ENCODE data around the gene PLA2G4E. TPM values are rescaled to one million over a fixed set of nuclear protein-coding genes. Genes with fewer than 3 reads are reported as not detected.
A peak's percentile ranks its signal among the peaks of the same experiment; 100 is the strongest.

PLA2G4E gene
- total and polyA plus RNA-seq, 8 donors, result 0.06 to 1.2 (median 0.09) TPM

GRCh38 chr15:41967506-41968206, 53.2 kb downstream of the PLA2G4E start:
- DNase-seq, result peak in 2 of 4 donors; percentile 39 to 71
- Histone ChIP-seq H3K4me1 (peaks cover 22 to 67% of the 10 kb centered on the region in 2 donors), H3K36me3 (no peaks in the 10 kb centered on the region), H3K27me3 (no peaks in the 10 kb centered on the region), H3K27ac (peak overlapping the region; percentile 49 to 91), H3K9me3 (no peaks in the 10 kb centered on the region), H3K4me3 (peak overlapping the region in 1 of 2 donors; percentile 1)
- TF ChIP-seq, protein P1, sequence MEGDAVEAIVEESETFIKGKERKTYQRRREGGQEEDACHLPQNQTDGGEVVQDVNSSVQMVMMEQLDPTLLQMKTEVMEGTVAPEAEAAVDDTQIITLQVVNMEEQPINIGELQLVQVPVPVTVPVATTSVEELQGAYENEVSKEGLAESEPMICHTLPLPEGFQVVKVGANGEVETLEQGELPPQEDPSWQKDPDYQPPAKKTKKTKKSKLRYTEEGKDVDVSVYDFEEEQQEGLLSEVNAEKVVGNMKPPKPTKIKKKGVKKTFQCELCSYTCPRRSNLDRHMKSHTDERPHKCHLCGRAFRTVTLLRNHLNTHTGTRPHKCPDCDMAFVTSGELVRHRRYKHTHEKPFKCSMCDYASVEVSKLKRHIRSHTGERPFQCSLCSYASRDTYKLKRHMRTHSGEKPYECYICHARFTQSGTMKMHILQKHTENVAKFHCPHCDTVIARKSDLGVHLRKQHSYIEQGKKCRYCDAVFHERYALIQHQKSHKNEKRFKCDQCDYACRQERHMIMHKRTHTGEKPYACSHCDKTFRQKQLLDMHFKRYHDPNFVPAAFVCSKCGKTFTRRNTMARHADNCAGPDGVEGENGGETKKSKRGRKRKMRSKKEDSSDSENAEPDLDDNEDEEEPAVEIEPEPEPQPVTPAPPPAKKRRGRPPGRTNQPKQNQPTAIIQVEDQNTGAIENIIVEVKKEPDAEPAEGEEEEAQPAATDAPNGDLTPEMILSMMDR (IDR thresholded peaks at IDR 0.05), result no peak
- intact Hi-C loops (cut with DNase I), result no loop called here
- ATAC-seq, result peak; percentile 9

DNA sequence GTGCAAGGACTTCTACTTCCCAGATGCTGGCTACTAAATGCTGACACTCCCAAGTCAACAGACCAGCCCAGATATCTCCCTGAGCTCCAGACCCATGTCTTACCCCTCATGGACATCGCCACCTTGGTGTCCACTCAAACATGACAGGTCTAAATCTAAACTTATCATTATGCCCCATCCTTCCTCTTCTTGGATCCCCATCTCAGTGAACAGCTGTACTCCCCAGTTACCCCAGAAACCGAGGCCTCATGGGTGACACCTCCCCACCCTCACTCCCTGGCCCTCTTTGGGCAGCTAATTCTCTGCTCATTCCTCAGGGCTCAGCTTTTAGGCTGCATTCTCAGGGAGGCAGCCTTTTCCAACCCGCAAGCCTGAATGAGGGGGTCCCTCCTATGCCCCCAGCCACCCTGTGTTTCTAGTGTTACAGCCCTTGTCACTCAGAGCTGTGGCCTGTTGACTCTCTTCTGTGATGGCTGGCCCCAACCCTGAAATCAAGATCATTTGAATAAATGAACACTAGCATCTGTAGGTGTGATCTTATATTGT, 53.8 kb downstream of the PLA2G4E start:
- Histone ChIP-seq H3K27ac (peak overlapping the region; percentile 49 to 91), H3K4me1 (peaks cover 22 to 68% of the 10 kb centered on the region in 2 donors), H3K36me3 (no peaks in the 10 kb centered on the region), H3K9me3 (no peaks in the 10 kb centered on the region), H3K4me3 (no peak overlapping the region), H3K27me3 (no peaks in the 10 kb centered on the region)
- intact Hi-C loops (cut with DNase I), result no loop called here
- TF ChIP-seq, protein P1 (IDR thresholded peaks at IDR 0.05), result no peak
- no peak for DNase-seq
- ATAC-seq, result no peak

- peak overlapping the region in 1 of 2 donors; percentile 91 for H3K27ac ChIP-seq
- intact Hi-C loops (cut with DNase I), result no loop called here
- no peak overlapping the region for H3K4me3 ChIP-seq
- no peaks in the 10 kb centered on the region for H3K36me3 ChIP-seq
- no peaks in the 10 kb centered on the region for H3K9me3 ChIP-seq
- no peak for ATAC-seq
- peaks cover 22 to 72% of the 10 kb centered on the region in 2 donors for H3K4me1 ChIP-seq
- TF ChIP-seq, protein P1 (IDR thresholded peaks at IDR 0.05), result no peak
- no peaks in the 10 kb centered on the region for H3K27me3 ChIP-seq
- DNase-seq, result no peak
These were observed 54.4 kb downstream of the PLA2G4E start for GRCh38 chr15:41966414-41966812.

- no peaks in the 10 kb centered on the region for H3K9me3 ChIP-seq
- H3K36me3 ChIP-seq, result no peaks in the 10 kb centered on the region
- H3K4me1 ChIP-seq, result peaks cover 27 to 72% of the 10 kb centered on the region in 2 donors
- H3K27me3 ChIP-seq, result no peaks in the 10 kb centered on the region
- intact Hi-C loops (cut with DNase I), result no loop called here
- H3K4me3 ChIP-seq, result no peak overlapping the region
- ATAC-seq, result no peak
- no peak for DNase-seq
- peak overlapping the region in 1 of 2 donors; percentile 91 for H3K27ac ChIP-seq
- TF ChIP-seq, protein P1 (IDR thresholded peaks at IDR 0.05), result no peak
These were observed 55.1 kb downstream of the PLA2G4E start for GRCh38 chr15:41965441-41966413.
